Astrocyte (in vitro differentiated cells and primary cell): ENCODE results near the gene AAGAB.

Experiments used
- EZH2 ChIP-seq: IDR thresholded peaks from 2 replicates; pipeline ENCODE4 v1.6.1; 2012; ENCODE audit warnings: mild to moderate bottlenecking, low read length, inconsistent platforms; ENCODE audit not compliant: insufficient read depth
- TF ChIP-seq, protein P1 (sequence below): IDR thresholded peaks from 2 replicates; pipeline ENCODE4 v1.5.1; 2011; ENCODE audit warnings: low read depth, mild to moderate bottlenecking, inconsistent platforms, low read length, moderate library complexity; ENCODE audit not compliant: insufficient read depth

DNA sequence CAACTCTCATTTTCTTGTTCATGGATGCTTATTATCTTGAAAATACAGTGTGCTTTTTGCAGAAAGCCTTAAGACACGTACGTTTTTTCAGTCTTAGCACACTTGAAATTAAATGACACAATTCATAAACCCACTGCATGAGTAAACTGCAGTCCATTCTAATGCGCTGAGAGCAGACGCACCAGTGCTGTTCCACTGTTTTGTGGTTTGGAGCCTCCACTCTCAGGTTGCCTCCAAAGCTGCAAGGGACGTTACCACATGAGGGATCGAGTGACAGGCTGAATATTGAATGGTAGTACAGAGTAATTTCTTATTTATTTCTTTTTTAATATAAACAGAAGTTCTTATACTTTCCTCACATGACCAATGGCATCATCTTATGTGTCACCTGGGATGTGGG, 12.4 kb upstream of the AAGAB start:
- TF ChIP-seq, protein P1, sequence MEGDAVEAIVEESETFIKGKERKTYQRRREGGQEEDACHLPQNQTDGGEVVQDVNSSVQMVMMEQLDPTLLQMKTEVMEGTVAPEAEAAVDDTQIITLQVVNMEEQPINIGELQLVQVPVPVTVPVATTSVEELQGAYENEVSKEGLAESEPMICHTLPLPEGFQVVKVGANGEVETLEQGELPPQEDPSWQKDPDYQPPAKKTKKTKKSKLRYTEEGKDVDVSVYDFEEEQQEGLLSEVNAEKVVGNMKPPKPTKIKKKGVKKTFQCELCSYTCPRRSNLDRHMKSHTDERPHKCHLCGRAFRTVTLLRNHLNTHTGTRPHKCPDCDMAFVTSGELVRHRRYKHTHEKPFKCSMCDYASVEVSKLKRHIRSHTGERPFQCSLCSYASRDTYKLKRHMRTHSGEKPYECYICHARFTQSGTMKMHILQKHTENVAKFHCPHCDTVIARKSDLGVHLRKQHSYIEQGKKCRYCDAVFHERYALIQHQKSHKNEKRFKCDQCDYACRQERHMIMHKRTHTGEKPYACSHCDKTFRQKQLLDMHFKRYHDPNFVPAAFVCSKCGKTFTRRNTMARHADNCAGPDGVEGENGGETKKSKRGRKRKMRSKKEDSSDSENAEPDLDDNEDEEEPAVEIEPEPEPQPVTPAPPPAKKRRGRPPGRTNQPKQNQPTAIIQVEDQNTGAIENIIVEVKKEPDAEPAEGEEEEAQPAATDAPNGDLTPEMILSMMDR = no peak
- no peak for TF ChIP-seq EZH2
